Fibroblast of pulmonary artery (primary cell): Measurements from ENCODE around the gene HS3ST5.
"Not testable (repeated sequence)": the region's sequence is repeated elsewhere in the genome, so short reads cannot be mapped to it uniquely, and the experiment has no call there.

Experiments used
- DNase-seq: peaks from one replicate; pipeline ENCODE4 v3.0.0-alpha.2; 2010; ENCODE audit warnings: low read depth
- H3K4me3 ChIP-seq: replicated peaks from 2 replicates; pipeline ENCODE4 v1.5.1; 2011; ENCODE audit warnings: low read depth, mild to moderate bottlenecking, control low read depth, low read length, moderate library complexity
- CTCF ChIP-seq: IDR thresholded peaks from 2 replicates; pipeline ENCODE4 v1.5.1; 2011; ENCODE audit warnings: mild to moderate bottlenecking, control low read depth, low read length, inconsistent platforms; ENCODE audit errors: missing control alignments

HS3ST5 gene

DNA sequence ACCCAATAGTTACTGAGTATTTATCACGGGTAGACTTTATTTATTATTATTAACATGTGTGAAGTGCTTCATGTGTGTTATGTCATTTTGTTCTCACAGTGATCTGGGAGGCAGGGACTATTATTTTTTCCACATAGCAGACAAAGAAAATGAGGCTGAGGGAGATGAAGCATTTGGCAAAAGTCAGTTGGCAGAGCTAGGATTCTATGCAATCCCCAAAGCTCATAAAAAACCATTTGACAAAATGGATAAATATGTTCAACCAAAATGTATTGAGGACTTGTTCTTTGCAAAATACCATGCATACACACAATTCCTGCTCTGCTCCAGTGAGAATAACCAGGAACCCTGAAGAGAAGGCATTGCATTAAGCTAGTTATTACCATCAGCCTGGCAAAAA lies 184.4 kb downstream of the HS3ST5 start:
- DNase-seq: no peak
- no peak for TF ChIP-seq CTCF
- no peak overlapping the region for H3K4me3 ChIP-seq

GRCh38 chr6:114157848-114158247 lies 185.0 kb downstream of the HS3ST5 start:
- no peak overlapping the region for H3K4me3 ChIP-seq
- TF ChIP-seq CTCF: no peak
- no peak for DNase-seq

- TF ChIP-seq CTCF: no peak
- no peak for DNase-seq
- no peak overlapping the region for H3K4me3 ChIP-seq
Measured at GRCh38 chr6:114155763-114156162, 187.1 kb downstream of the HS3ST5 start.

DNA sequence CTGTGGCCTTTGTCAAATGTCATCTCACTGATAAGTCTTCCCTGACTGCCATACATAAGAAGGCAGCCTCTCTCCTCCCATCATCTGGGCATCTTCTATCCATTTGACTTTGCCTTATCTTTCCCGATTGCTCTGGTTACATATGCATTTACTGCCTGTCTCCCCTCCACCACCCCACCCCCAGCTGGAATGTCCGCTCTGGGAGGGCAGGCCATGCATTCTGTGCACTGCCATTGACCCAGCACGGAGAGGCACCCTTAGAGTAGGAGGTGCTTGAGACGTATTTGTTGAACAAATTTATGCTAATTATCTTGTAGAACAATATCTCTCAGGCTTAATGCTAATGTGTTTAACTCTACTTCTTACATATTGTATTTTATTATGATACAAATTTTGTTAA lies 188.0 kb downstream of the HS3ST5 start:
- TF ChIP-seq CTCF: no peak
- no peak overlapping the region for H3K4me3 ChIP-seq
- no peak for DNase-seq

DNA sequence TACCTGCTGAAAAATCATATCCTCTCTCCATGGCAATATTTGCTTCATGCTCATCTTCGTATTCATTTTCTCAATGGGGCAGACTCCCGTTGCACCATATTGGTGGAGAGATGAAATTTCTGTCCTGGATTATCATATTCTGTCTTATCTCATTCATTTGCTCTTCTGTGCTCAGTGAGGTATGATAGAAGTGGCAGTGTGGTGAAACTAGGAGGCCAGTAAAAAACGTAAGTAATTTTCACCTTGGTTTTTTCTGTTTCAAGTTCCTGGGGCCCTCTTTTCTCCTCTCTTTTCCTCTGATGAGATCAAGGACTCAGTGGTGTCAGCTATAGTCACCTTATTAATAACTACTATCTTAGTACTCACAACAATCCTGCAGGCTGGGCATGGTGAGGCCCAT lies 189.4 kb downstream of the HS3ST5 start:
- no peak overlapping the region for H3K4me3 ChIP-seq
- DNase-seq: no peak
- no peak for TF ChIP-seq CTCF

DNA sequence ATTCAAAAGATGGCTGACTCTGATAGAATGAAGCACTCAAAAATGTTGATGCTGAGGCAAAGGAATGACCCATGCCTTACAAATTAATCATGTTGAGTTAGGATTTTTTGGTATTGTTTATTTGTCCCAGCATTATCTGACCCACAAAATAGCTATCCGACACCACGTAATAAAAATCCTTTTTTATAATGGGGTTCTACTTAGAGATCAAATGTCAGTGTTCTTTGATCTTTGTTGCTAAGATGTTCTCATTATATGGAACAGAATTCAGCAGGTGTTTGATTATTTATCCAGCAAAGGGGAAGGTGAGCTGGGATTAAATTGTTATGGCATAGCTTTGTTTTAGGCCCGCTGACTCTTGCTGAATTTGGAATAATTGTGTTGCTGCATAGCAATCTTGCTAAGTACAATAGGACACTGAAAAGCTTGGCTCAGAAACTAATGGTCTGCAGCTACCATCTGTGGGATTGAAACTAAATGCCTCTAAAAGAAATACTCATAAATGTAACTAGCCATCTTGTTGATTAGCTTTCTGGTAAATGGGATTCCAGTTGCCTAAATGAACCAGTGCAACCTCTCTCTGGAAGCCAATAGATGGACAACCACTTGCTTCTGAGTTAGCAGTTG lies 191.6 kb downstream of the HS3ST5 start:
- DNase-seq: no peak
- no peak for TF ChIP-seq CTCF
- no peak overlapping the region for H3K4me3 ChIP-seq

DNA sequence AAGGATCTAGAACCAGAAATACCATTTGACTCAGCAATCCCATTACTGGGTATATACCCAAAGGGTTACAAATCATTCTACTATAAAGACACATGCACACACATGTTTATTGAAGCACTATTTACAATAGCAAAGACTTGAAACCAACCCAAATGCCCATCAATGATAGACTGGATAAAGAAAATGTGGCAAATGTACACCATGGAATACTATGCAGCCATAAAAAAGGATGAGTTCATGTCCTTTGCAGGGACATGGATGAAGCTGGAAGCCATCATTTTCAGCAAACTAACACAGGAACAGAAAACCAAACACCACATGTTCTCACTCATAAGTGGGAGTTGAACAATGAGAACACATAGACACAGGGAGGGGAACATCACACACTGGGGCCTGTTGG lies 193.6 kb downstream of the HS3ST5 start:
- DNase-seq, H3K4me3 ChIP-seq: not testable (repeated sequence)
